Nephron progenitor cell (in vitro differentiated cells): Measurements from ENCODE around the gene ERAS.
"Not testable (repeated sequence)": the region's sequence is repeated elsewhere in the genome, so short reads cannot be mapped to it uniquely, and the experiment has no call there.

Source experiments
- DNase-seq: peaks from one replicate; pipeline ENCODE4 v3.0.0; 2021
- H3K27ac Mint-ChIP-seq: 2 replicates; pipeline ENCODE4 v1.8.0; 2021; ENCODE audit warnings: mild to moderate bottlenecking, moderate library complexity, mixed read lengths
- H3K27me3 Mint-ChIP-seq: 2 replicates; pipeline ENCODE4 v1.8.0; 2021; ENCODE audit warnings: mild to moderate bottlenecking, low read depth, mixed read lengths; ENCODE audit not compliant: poor library complexity
- H3K36me3 Mint-ChIP-seq: 2 replicates; pipeline ENCODE4 v1.8.0; 2021; ENCODE audit warnings: low read depth, mixed read lengths
- H3K4me1 Mint-ChIP-seq: 2 replicates; pipeline ENCODE4 v1.8.0; 2021; ENCODE audit warnings: mixed read lengths
- H3K4me3 Mint-ChIP-seq: 2 replicates; pipeline ENCODE4 v1.8.0; 2021; ENCODE audit warnings: mild to moderate bottlenecking, moderate library complexity, mixed read lengths
- H3K9me3 Mint-ChIP-seq: 2 replicates; pipeline ENCODE4 v1.8.0; 2021; ENCODE audit warnings: mild to moderate bottlenecking, moderate library complexity, mixed read lengths
- TF ChIP-seq, protein P1 (sequence below): fragments of 200-600 bp; sonication (generic); IDR thresholded peaks from 2 replicates; pipeline ENCODE4 v1.5.0; 2021; ENCODE audit warnings: antibody characterized with exemption

ERAS gene

DNA sequence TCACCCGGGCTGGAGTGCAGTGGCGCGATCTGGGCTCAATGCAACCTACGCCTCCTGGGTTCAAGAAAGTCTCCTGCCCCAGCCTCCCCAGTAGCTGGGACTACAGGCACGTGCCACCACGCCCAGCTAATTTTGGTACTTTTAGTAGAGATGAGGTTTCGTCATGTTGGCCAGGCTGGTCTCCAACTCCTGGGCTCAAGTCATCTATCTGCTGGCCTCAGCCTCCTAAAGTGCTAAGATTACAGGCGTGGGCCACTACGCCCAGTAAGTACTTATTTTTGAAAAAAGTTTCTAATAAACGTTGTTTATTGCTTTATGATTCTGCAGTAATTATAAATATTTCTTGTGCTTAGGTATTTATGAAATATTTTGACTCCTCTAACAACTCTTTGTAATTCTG lies 13.4 kb downstream of the ERAS start:
- Mint-ChIP-seq H3K4me1 (peaks cover 3% of the 10 kb centered on the region), H3K27ac (no peak overlapping the region), H3K9me3 (peaks cover 47% of the 10 kb centered on the region), H3K27me3 (peaks cover 65% of the 10 kb centered on the region), H3K36me3 (no peaks in the 10 kb centered on the region), H3K4me3 (no peak overlapping the region)
- no peak for DNase-seq
- TF ChIP-seq, protein P1, sequence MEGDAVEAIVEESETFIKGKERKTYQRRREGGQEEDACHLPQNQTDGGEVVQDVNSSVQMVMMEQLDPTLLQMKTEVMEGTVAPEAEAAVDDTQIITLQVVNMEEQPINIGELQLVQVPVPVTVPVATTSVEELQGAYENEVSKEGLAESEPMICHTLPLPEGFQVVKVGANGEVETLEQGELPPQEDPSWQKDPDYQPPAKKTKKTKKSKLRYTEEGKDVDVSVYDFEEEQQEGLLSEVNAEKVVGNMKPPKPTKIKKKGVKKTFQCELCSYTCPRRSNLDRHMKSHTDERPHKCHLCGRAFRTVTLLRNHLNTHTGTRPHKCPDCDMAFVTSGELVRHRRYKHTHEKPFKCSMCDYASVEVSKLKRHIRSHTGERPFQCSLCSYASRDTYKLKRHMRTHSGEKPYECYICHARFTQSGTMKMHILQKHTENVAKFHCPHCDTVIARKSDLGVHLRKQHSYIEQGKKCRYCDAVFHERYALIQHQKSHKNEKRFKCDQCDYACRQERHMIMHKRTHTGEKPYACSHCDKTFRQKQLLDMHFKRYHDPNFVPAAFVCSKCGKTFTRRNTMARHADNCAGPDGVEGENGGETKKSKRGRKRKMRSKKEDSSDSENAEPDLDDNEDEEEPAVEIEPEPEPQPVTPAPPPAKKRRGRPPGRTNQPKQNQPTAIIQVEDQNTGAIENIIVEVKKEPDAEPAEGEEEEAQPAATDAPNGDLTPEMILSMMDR = no peak

DNA sequence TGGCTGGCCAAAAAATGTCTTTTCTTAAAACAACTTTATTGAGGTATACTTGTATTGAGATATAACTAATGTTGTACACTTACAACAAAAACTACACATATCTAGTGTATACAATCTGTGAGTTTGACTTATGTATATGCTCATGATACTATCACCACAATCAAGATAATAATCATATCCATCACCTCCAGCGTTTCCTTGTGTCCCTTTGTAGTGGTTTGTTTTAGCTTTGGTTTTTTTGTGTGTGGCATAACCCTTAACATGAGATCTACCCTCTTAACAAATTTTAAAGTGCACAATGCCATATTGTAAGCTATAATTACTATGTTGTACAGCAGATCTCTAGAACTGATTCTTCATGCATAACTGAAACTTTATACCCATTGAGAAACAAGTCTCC lies 22.5 kb downstream of the ERAS start:
- Mint-ChIP-seq H3K4me1 (no peaks in the 10 kb centered on the region), H3K4me3 (no peak overlapping the region), H3K27me3 (peaks cover 10% of the 10 kb centered on the region), H3K9me3 (peaks cover 57% of the 10 kb centered on the region), H3K27ac (no peak overlapping the region), H3K36me3 (no peaks in the 10 kb centered on the region)
- TF ChIP-seq, protein P1 = no peak
- DNase-seq = no peak

DNA sequence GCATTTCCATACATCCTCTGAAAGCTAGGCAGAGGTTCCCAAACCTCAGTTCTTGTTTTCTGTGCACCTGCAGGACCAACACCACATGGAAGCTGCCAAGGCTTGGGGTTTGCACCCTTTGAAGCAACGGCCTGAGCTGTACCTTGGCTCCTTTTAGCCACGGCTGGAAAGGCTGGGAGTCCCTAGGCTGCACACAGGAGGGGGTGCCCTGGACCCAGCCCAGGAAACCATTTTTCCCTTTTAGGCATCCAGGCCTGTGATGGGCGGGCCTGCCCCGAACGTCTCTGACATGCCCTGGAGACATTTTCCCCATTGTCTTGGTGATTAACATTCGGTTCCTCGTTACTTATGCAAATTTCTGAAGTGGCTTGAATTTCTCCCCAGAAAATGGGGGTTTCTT lies 26.5 kb downstream of the ERAS start:
- peaks cover 15% of the 10 kb centered on the region for H3K27me3 Mint-ChIP-seq
- no peak overlapping the region for H3K27ac Mint-ChIP-seq
- H3K9me3 Mint-ChIP-seq = peaks cover 71% of the 10 kb centered on the region
- no peak overlapping the region for H3K4me3 Mint-ChIP-seq
- H3K4me1 Mint-ChIP-seq = no peaks in the 10 kb centered on the region
- no peak for DNase-seq
- TF ChIP-seq, protein P1 = no peak
- no peaks in the 10 kb centered on the region for H3K36me3 Mint-ChIP-seq

DNA sequence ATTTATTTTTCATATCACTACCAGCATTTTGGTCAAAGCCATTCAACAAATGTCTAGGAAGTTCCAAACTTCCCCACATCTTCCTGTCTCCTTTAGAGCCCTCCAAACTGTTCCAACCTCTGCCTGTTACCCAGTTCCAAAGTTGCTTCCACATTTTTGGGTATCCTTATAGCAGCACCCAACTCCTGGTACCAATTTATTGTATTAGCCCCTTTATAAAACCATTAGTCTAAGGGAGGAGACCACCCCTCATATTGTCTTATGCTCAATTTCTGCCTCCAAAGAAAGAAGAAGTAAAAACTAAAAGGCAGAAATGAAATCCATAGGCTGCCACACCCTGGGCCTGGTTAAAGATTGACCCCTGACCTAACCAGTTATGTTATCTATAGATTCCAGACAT lies 27.2 kb downstream of the ERAS start:
- Mint-ChIP-seq H3K9me3 (peaks cover 71% of the 10 kb centered on the region), H3K27me3 (peaks cover 15% of the 10 kb centered on the region)
- not testable (repeated sequence) for DNase-seq, H3K4me1 Mint-ChIP-seq, H3K36me3 Mint-ChIP-seq, H3K27ac Mint-ChIP-seq, H3K4me3 Mint-ChIP-seq

DNA sequence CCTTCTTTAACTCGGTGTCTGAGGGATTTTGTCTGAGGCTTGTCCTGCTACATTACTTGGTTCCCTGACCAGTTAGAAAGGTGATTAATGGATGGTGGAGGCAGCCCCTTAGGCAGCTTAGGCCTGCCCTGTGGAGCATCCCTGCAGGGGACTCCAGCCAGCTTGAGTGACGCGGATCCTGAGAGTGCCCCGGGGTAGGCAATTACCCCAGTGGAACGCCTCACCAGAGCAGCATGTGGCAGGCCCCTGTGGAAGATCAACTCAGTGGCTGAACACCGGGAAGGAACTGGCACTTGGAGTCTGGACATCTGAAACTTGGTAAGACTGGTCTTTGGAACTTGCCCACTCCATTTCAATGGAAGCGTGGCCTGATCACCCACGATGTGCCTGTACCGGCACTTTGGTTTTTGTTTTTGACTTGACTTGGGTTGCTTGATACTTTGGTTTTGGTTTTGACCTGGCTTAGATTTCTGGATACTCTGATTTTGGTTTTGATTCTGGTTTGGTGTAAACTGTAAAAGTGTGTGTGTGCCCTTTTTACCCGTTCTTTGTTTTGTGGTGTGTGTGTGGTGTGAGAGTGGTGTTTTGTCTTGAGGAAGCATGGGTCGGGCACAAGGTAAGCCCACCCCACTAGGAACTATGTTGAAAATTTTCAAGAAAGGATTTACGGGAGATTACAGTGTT lies 27.9 kb downstream of the ERAS start:
- not testable (repeated sequence) for H3K4me1 Mint-ChIP-seq, DNase-seq, H3K36me3 Mint-ChIP-seq, H3K4me3 Mint-ChIP-seq, H3K27ac Mint-ChIP-seq
- Mint-ChIP-seq H3K9me3 (peaks cover 65% of the 10 kb centered on the region), H3K27me3 (peaks cover 11% of the 10 kb centered on the region)

DNA sequence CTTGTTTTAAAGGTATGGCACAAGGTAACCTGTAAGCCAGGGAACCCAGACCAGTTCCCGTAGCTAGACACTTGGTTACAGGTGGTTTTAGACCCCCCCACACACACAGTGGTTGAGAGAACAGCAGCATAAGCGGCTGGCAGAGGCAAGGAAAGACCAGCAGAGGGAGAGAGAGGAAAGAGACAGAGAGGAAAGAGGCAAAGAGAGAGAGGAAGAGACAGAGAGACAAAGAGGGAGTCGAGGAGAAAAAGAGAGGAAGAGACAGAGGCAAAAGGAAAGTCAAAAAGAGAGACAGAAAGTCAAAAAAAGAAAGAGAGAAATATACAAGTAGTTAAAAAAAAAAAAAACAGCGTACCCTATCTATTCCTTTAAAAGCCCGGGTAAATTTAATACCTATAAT lies 28.6 kb downstream of the ERAS start:
- peaks cover 61% of the 10 kb centered on the region for H3K9me3 Mint-ChIP-seq
- H3K27me3 Mint-ChIP-seq = peaks cover 14% of the 10 kb centered on the region
- no peaks in the 10 kb centered on the region for H3K36me3 Mint-ChIP-seq
- TF ChIP-seq, protein P1 = no peak
- H3K4me1 Mint-ChIP-seq = no peaks in the 10 kb centered on the region
- H3K4me3 Mint-ChIP-seq = no peak overlapping the region
- no peak for DNase-seq
- H3K27ac Mint-ChIP-seq = no peak overlapping the region

DNA sequence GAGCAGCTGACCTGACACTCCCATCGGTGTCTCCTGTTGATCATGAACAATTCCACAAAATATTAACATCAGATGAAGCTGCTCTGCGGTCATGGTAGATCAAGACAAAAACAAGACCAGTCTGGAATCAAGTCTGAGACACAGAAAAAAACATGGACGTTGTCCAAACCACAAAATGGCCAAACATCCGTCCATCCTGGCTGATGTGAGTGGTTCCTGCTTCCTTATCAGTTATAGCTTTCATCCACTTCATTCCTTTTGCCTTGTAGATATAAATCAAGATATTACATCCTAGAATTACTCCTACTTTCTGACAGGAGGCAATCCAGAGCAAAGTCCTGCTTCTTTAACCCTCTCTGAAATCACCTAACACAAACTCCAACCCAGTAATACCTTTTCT lies 37.9 kb downstream of the ERAS start:
- Mint-ChIP-seq H3K4me1 (no peaks in the 10 kb centered on the region), H3K27me3 (peaks cover 37% of the 10 kb centered on the region), H3K9me3 (peaks cover 66% of the 10 kb centered on the region), H3K36me3 (no peaks in the 10 kb centered on the region), H3K27ac (no peak overlapping the region), H3K4me3 (no peak overlapping the region)
- TF ChIP-seq, protein P1 = no peak
- no peak for DNase-seq

DNA sequence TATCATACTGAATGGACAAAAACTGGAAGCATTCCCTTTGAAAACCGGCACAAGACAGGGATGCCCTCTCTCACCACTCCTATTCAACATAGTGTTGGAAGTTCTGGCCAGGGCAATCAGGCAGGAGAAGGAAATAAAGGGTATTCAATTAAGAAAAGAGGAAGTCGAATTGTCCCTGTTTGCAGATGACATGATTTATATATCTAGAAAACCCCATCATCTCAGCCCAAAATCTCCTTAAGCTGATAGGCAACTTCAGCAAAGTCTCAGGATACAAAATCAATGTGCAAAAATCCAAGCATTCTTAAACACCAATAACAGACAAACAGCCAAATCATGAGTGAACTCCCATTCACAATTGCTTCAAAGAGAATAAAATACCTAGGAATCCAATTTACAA lies 45.7 kb downstream of the ERAS start:
- H3K4me1 Mint-ChIP-seq, H3K4me3 Mint-ChIP-seq: not testable (repeated sequence)

DNA sequence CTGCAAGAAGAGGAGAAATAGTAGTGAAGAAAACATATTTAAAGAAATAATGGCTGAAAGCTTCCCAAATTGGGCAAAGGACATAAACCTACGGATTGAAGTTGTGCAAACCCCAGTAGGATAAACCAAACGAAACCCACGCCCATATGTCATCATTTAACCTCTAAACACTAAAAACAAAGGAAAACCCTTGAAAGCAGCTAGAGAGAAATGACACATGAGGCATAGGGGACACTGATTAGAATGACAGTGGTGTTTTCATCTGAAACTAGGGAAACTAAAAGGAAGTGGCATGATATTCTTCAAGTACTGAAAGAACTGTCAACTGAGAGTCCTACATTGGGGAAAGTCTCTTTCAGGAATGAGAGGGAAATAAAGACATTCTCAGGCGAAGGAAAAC lies 50.6 kb downstream of the ERAS start:
- Mint-ChIP-seq H3K9me3 (peaks cover 39% of the 10 kb centered on the region), H3K27me3 (peaks cover 15% of the 10 kb centered on the region)
- DNase-seq, H3K36me3 Mint-ChIP-seq, H3K4me1 Mint-ChIP-seq, H3K27ac Mint-ChIP-seq, H3K4me3 Mint-ChIP-seq: not testable (repeated sequence)

More for the DNA sequence above, 45.7 kb downstream of the ERAS start:
- H3K27ac Mint-ChIP-seq, H3K36me3 Mint-ChIP-seq, DNase-seq: not testable (repeated sequence)
- H3K9me3 Mint-ChIP-seq = peaks cover 49% of the 10 kb centered on the region
- H3K27me3 Mint-ChIP-seq = peaks cover 22% of the 10 kb centered on the region
